ENCODE data around the gene RNF4. TPM values are rescaled to one million over a fixed set of nuclear protein-coding genes. Genes with fewer than 3 reads are reported as not detected.

Gene RNF4
- total and polyA plus RNA-seq, 3 donors from 2014 or later: 61.3 to 69.8 (median 68.3) TPM

DNA sequence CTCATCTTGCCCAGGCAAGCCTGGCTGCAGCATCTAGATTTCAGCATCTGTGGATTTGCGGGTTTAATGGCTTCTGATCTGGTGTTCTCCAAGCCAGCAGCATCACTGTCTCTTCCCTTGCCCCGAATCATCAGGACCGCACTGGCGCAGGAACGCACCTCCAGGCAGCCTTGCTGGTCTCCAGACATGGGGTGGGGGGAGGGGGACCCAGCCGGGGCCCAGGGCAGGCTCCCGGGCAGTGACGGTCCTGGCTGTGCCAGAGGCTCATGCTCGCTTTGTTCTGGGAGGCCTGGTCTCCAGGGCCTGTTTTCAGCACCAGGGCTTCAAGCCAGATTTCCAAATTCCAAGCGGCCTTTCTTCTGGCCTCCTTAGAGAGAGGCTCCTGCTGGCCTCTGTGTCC is 45.2 kb upstream of the RNF4 start:
- Histone ChIP-seq H3K27ac (no peak overlapping the region), H3K4me1 (peaks cover 4% of the 10 kb centered on the region), H3K4me3 (no peak overlapping the region), H3K36me3 (ENCODE audit: low read depth, missing control alignments) (no peaks in the 10 kb centered on the region), H3K9me3 (no peaks in the 10 kb centered on the region), H3K27me3 (no peaks in the 10 kb centered on the region)
- no peak for DNase-seq
- intact Hi-C loops (cut with DNase I; ENCODE audit: low total_unique reads): no loop called here
- no peak for TF ChIP-seq POLR2A (IDR thresholded peaks at IDR 0.05)
- TF ChIP-seq, protein P1, sequence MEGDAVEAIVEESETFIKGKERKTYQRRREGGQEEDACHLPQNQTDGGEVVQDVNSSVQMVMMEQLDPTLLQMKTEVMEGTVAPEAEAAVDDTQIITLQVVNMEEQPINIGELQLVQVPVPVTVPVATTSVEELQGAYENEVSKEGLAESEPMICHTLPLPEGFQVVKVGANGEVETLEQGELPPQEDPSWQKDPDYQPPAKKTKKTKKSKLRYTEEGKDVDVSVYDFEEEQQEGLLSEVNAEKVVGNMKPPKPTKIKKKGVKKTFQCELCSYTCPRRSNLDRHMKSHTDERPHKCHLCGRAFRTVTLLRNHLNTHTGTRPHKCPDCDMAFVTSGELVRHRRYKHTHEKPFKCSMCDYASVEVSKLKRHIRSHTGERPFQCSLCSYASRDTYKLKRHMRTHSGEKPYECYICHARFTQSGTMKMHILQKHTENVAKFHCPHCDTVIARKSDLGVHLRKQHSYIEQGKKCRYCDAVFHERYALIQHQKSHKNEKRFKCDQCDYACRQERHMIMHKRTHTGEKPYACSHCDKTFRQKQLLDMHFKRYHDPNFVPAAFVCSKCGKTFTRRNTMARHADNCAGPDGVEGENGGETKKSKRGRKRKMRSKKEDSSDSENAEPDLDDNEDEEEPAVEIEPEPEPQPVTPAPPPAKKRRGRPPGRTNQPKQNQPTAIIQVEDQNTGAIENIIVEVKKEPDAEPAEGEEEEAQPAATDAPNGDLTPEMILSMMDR (IDR thresholded peaks at IDR 0.05): no peak
- WGBS, 2 donors: 81 to 82% methylated on average over 3 to 9 of the region's 10 CpGs

DNA sequence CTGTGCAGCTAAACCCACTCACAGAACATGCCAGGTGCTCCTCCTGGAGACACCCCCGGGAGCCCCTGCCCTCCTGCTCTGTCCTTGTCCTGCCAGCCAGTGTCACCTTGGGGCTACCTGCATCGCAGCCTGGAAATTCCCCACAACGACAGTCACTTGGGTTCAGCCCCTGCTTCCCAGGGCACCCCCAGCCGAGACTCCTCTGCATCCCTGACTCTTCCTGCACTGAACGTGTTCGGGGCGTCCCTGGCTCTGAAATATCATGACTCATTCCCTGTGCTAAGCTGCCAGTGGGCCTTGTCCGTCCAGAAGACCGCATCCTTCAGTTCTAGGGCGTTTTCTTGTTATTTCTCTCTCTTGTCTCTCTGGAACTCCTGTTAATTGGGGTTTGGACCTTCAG is 44.3 kb upstream of the RNF4 start:
- WGBS, 2 donors: 76 to 77% methylated on average over 8 to 10 of the region's 10 CpGs
- Histone ChIP-seq H3K27ac (no peak overlapping the region), H3K9me3 (no peaks in the 10 kb centered on the region), H3K27me3 (no peaks in the 10 kb centered on the region), H3K4me3 (no peak overlapping the region), H3K4me1 (no peaks in the 10 kb centered on the region), H3K36me3 (ENCODE audit: low read depth, missing control alignments) (no peaks in the 10 kb centered on the region)
- no peak for TF ChIP-seq POLR2A (IDR thresholded peaks at IDR 0.05)
- TF ChIP-seq, protein P1 (IDR thresholded peaks at IDR 0.05): no peak
- intact Hi-C loops (cut with DNase I; ENCODE audit: low total_unique reads): no loop called here
- no peak for DNase-seq

DNA sequence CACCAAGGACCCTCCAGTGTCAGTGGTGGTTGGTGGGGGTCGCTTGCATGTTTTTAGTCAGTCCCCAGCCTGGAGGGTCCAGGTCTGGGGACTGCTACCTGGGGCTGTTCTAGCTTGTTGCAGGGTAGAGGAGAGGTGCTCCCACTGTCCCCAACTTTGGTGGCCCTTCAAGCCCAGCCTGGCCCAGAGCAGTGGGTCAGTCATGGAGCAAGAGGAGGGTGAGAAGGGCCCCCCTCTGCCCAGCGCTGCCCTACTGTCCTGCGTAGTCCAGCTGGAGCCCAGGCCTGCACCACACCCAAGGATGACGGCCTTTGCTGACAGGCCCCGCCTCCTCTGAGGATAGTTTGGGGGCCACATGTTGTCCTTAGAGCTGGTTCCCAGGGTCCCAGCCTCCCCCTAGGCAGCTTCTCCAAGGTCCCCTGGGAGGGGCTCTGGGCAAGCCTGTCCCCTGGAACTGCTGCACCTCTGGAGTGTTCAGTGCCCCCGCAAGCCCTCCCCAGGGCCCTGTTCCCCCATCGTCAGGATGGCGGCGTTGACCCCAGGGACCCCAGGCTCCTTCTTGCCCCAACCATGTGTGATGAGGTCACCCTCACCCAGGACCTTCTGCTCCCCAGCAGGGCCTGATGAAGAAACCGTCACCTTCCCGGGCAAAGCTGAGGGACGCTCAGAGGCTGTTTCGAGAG is 43.4 kb upstream of the RNF4 start:
- no peak for TF ChIP-seq POLR2A (IDR thresholded peaks at IDR 0.05)
- TF ChIP-seq, protein P1 (IDR thresholded peaks at IDR 0.05): no peak
- H3K4me3 ChIP-seq: no peak overlapping the region
- intact Hi-C loops (cut with DNase I; ENCODE audit: low total_unique reads): no loop called here
- H3K9me3 ChIP-seq: no peaks in the 10 kb centered on the region
- no peak overlapping the region for H3K27ac ChIP-seq
- H3K4me1 ChIP-seq: no peaks in the 10 kb centered on the region
- DNase-seq: no peak
- 95 to 100% methylated on average over 5 to 9 of the region's 13 CpGs for WGBS, 2 donors
- no peaks in the 10 kb centered on the region for H3K36me3 ChIP-seq (ENCODE audit: low read depth, missing control alignments)
- no peaks in the 10 kb centered on the region for H3K27me3 ChIP-seq

DNA sequence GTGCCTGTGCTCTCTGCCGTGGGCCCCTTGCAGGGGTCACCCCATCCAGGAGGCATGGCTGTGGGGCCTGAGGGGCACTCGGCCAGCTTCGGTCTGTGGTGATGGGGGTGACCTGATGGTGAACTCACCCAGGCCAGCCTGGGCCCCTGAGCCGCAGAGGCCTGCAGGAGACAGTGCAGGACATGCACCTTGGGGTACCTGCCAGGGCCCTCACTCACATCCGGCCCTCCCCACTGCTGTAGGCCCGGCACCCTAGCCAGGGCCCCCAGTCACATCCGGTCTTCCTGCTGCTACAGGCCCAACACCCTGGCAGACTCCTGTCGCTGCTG is 42.9 kb upstream of the RNF4 start:
- WGBS, 2 donors: 78 to 91% methylated on average over 5 to 6 of the region's 8 CpGs

More for the DNA sequence above, 42.9 kb upstream of the RNF4 start:
- Histone ChIP-seq H3K4me1 (no peaks in the 10 kb centered on the region), H3K36me3 (ENCODE audit: low read depth, missing control alignments) (no peaks in the 10 kb centered on the region), H3K4me3 (no peak overlapping the region), H3K9me3 (no peaks in the 10 kb centered on the region), H3K27ac (no peak overlapping the region), H3K27me3 (no peaks in the 10 kb centered on the region)
- intact Hi-C loops (cut with DNase I; ENCODE audit: low total_unique reads): no loop called here
- TF ChIP-seq, protein P1 (IDR thresholded peaks at IDR 0.05): no peak
- no peak for TF ChIP-seq POLR2A (IDR thresholded peaks at IDR 0.05)
- no peak for DNase-seq
